ENCODE measurements around the gene PROSER3. TPM values are rescaled to one million over a fixed set of nuclear protein-coding genes. Genes with fewer than 3 reads are reported as not detected.
"Not testable (repeated sequence)": the region's sequence is repeated elsewhere in the genome, so short reads cannot be mapped to it uniquely, and the experiment has no call there.

The PROSER3 gene
- total and polyA plus RNA-seq, 8 donors: 19.0 to 22.2 (median 21.0) TPM

- Histone ChIP-seq H3K9me3 (no peaks in the 10 kb centered on the region), H3K4me3 (no peak overlapping the region), H3K4me1 (peaks cover 5 to 21% of the 10 kb centered on the region in 2 donors), H3K36me3 (peaks cover 0 to 79% of the 10 kb centered on the region in 2 donors), H3K27me3 (no peaks in the 10 kb centered on the region), H3K27ac (no peak overlapping the region)
- ATAC-seq (no peak), DNase-seq (no peak)
- no peak for TF ChIP-seq CTCF (IDR thresholded peaks at IDR 0.05)
- intact Hi-C loops (cut with DNase I): no loop called here
Observed at GRCh38 chr19:35722461-35722860, 35.5 kb upstream of the PROSER3 start.

DNA sequence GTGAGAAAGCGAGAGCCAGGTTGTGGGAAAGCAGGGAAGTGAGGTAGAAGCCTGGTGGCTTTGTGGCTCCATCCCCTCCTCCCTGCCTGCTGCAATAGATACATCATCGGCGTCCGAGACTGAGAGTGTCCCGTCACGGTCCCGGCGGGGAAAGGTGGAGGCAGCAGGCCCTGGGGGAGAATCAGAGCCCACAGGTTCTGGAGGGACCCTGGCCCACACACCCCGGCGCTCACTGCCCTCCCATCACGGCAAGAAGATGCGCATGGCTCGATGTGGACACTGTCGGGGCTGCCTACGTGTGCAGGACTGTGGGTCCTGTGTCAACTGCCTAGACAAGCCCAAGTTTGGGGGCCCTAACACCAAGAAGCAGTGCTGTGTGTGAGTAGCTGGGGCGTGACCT lies 35.1 kb upstream of the PROSER3 start:
- Histone ChIP-seq H3K4me3 (no peak overlapping the region), H3K27me3 (no peaks in the 10 kb centered on the region), H3K9me3 (no peaks in the 10 kb centered on the region), H3K27ac (no peak overlapping the region), H3K4me1 (peaks cover 5 to 21% of the 10 kb centered on the region in 2 donors), H3K36me3 (peaks cover 0 to 84% of the 10 kb centered on the region in 2 donors)
- TF ChIP-seq CTCF (IDR thresholded peaks at IDR 0.05): no peak
- intact Hi-C loops (cut with DNase I): no loop called here
- no peak for DNase-seq
- ATAC-seq: no peak

DNA sequence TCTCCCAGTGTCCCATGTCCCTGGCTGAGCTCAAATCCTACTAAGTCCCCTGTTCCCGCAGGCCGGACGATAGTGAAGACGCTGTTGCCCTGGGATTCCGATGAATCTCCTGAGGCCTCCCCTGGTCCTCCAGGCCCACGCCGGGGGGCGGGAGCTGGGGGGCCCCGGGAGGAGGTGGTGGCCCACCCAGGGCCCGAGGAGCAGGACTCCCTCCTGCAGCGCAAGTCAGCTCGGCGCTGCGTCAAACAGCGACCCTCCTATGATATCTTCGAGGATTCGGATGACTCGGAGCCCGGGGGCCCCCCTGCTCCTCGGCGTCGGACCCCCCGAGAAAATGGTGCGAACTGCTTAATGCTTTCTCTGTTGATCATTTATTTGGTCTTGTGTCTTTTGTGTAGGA lies 34.3 kb upstream of the PROSER3 start:
- no peak for TF ChIP-seq CTCF (IDR thresholded peaks at IDR 0.05)
- DNase-seq (no peak), ATAC-seq (no peak)
- Histone ChIP-seq H3K36me3 (peaks cover 0 to 91% of the 10 kb centered on the region in 2 donors), H3K4me3 (no peak overlapping the region), H3K9me3 (no peaks in the 10 kb centered on the region), H3K27ac (no peak overlapping the region), H3K4me1 (peaks cover 4 to 16% of the 10 kb centered on the region in 2 donors), H3K27me3 (no peaks in the 10 kb centered on the region)
- intact Hi-C loops (cut with DNase I): no loop called here

- H3K4me3 ChIP-seq; ATAC-seq; intact Hi-C loops (cut with DNase I); H3K27ac ChIP-seq; DNase-seq; H3K27me3 ChIP-seq; H3K9me3 ChIP-seq: not testable (repeated sequence)
- peaks cover 0 to 11% of the 10 kb centered on the region in 2 donors for H3K4me1 ChIP-seq
- peaks cover 0 to 96% of the 10 kb centered on the region in 2 donors for H3K36me3 ChIP-seq
Observed at GRCh38 chr19:35724132-35724531, 33.8 kb upstream of the PROSER3 start.

DNA sequence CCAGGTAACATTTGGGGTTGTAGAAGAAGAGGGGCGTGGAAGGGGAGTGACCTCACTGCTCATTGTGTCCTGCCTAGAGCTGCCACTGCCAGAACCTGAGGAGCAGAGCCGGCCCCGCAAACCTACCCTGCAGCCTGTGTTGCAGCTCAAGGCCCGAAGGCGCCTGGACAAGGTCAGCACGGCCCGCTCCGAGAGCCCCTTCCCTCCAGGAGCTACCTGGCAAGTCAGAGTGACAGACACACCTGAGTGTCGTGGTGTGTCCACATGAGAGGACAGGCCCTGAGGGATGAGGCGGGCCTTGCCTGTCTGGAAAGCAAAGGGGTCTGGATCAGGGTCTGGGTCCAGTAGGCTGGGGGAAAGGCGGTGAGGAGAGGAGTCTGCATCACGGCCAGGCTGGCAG lies 33.4 kb upstream of the PROSER3 start:
- Histone ChIP-seq H3K4me1 (peaks cover 0 to 7% of the 10 kb centered on the region in 2 donors), H3K9me3 (no peaks in the 10 kb centered on the region), H3K27me3 (no peaks in the 10 kb centered on the region), H3K27ac (no peak overlapping the region), H3K4me3 (no peak overlapping the region), H3K36me3 (peaks cover 0 to 99% of the 10 kb centered on the region in 2 donors)
- TF ChIP-seq CTCF (IDR thresholded peaks at IDR 0.05): no peak
- DNase-seq (peak in 1 of 4 donors; percentile 78), ATAC-seq (no peak)
- intact Hi-C loops (cut with DNase I): no loop called here

DNA sequence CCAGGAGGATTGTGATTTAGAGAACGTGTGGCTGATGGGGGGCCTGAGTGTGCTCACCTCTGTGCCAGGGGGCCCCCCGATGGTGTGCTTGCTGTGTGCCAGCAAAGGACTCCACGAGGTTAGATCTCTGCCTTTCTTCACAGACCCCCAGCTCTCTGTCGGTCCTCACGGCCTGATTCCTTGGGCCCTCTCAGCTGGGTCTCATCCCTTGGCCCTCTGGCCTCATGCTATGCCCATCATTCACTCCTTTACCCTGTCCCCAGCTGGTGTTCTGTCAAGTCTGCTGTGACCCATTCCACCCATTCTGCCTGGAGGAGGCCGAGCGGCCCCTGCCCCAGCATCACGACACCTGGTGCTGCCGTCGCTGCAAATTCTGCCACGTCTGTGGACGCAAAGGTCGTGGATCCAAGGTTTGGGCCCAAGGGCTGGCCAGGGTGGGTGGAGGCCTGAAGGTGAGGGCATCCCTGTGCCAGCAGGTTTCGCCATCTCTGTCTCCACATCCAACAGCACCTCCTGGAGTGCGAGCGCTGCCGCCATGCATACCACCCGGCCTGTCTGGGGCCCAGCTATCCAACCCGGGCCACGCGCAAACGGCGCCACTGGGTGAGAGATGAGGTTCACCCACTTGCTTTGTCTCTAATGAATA lies 32.6 kb upstream of the PROSER3 start:
- Histone ChIP-seq H3K36me3 (peaks cover 0 to 99% of the 10 kb centered on the region in 2 donors), H3K4me3 (no peak overlapping the region), H3K9me3 (no peaks in the 10 kb centered on the region), H3K27me3 (no peaks in the 10 kb centered on the region), H3K27ac (no peak overlapping the region), H3K4me1 (no peaks in the 10 kb centered on the region)
- DNase-seq (peak in 1 of 4 donors; percentile 78), ATAC-seq (no peak)
- intact Hi-C loops (cut with DNase I): no loop called here
- no peak for TF ChIP-seq CTCF (IDR thresholded peaks at IDR 0.05)
